ENCODE results near the gene TUBB2B. TPM values are rescaled to one million over a fixed set of nuclear protein-coding genes. Genes with fewer than 3 reads are reported as not detected.

Gene TUBB2B
- total and polyA plus RNA-seq, 10 donors: 0.39 to 2.2 (median 1.0) TPM; not detected in 1

GRCh38 chr6:3195420-3195694 lies 32.1 kb downstream of the TUBB2B start:
- Histone ChIP-seq H3K27ac (no peak overlapping the region), H3K4me1 (no peaks in the 10 kb centered on the region), H3K27me3 (replicated peaks in 1 of 7) (no peaks in the 10 kb centered on the region), H3K36me3 (no peaks in the 10 kb centered on the region), H3K9me3 (peaks cover 0 to 8% (median 0%) of the 10 kb centered on the region in 8 donors), H3K4me3 (no peak overlapping the region)
- WGBS, 5 donors: 68 to 80% (median 74%) methylated on average over 5 of the region's 5 CpGs
- no peak for TF ChIP-seq POLR2AphosphoS5 (IDR thresholded peaks at IDR 0.05)
- TF ChIP-seq, protein P1, sequence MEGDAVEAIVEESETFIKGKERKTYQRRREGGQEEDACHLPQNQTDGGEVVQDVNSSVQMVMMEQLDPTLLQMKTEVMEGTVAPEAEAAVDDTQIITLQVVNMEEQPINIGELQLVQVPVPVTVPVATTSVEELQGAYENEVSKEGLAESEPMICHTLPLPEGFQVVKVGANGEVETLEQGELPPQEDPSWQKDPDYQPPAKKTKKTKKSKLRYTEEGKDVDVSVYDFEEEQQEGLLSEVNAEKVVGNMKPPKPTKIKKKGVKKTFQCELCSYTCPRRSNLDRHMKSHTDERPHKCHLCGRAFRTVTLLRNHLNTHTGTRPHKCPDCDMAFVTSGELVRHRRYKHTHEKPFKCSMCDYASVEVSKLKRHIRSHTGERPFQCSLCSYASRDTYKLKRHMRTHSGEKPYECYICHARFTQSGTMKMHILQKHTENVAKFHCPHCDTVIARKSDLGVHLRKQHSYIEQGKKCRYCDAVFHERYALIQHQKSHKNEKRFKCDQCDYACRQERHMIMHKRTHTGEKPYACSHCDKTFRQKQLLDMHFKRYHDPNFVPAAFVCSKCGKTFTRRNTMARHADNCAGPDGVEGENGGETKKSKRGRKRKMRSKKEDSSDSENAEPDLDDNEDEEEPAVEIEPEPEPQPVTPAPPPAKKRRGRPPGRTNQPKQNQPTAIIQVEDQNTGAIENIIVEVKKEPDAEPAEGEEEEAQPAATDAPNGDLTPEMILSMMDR (IDR thresholded peaks at IDR 0.05 in 8 of 11, conservative IDR thresholded peaks at IDR 0.05 in 3 of 11): no peak
- no peak for TF ChIP-seq POLR2A (IDR thresholded peaks at IDR 0.05)
- DNase-seq: no peak
- intact Hi-C loops (cut with DNase I; ENCODE audit: low total_unique reads): no loop called here

DNA sequence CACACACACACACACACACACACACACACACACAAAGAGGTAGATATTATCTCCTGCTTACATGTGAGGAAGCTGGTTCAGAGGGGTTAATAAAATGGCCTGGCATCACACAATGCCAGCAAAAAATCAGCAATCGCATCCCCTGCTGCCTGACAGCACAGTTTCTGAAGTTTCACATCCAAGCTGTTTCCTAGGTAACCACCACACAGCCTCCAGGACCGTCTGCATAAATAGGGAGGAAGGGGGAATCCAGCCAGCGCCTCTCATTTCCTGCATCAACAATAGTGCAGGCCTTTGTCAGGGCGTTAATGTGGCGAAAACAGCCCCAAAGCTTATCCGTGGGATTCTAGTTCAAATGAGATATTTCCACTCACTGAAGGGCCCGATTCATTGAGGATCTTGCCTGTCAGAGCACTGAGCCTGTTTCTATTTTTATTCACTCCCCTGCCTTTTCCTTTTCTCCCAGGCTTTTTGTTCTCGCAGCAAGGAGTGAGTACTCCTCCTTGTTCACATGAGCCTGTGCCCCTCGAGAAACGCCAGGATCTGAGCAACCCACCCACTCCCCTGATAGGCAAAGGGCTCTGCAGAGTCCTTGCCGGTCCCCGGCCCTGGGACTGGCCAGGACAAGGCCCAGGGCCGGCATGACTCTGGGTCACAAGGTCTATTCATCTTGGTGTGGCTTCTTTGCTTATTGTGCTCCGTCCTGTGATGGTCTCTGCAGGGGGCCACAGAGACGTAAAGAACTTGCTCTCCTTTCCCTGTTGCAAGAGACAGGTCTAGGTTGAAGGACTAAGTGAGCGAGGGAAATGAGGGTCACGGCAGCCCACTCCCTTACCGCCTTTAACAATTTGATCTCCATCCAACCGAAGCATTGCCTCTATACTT lies 32.7 kb downstream of the TUBB2B start:
- intact Hi-C loops (cut with DNase I; ENCODE audit: low total_unique reads): no loop called here
- no peak overlapping the region for H3K27ac ChIP-seq
- no peak for DNase-seq

DNA sequence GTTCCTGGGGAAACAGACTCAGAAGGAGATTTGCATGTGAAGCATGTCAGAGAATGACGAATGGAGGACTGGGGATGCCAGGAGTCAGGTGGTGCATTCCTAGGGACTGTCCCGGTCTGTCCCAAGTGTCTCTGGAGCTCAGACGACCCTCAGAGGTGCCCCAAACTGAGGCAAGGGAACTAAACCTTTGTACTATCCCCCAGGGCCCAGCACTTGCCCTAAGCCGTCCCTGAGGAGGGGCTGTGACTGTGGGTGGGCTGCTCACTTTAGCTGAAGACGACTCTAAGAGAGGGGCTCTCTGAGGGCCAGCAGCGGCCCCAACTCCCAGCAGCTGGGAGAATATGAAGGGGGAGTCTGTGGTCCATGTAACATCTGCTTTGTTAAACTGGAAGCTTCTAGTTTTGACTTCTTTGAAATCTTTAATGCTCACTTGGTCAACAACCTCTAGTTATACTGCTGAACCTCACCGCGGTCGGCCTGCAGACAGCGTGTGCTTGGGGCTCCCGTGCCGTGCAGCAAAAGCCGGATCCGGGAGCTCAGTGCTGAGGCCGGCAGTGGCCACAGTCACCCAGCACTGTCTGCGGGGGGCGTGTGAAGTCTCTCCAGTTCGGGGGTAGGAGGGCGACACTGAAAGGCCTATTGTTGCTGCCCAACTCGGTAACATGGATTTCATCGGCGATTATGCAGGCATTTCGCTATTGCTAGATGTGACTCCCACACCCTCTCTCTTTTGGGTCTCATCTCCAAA lies 34.2 kb downstream of the TUBB2B start:
- intact Hi-C loops (cut with DNase I; ENCODE audit: low total_unique reads): no loop called here
- H3K4me3 ChIP-seq: no peak overlapping the region
- no peaks in the 10 kb centered on the region for H3K9me3 ChIP-seq
- H3K4me1 ChIP-seq: no peaks in the 10 kb centered on the region
- H3K27ac ChIP-seq: no peak overlapping the region
- WGBS, 5 donors: 79 to 92% (median 89%) methylated on average over 20 to 23 of the region's 23 CpGs
- TF ChIP-seq POLR2AphosphoS5 (IDR thresholded peaks at IDR 0.05): no peak
- no peak for TF ChIP-seq POLR2A (IDR thresholded peaks at IDR 0.05)
- TF ChIP-seq, protein P1 (IDR thresholded peaks at IDR 0.05 in 8 of 11, conservative IDR thresholded peaks at IDR 0.05 in 3 of 11): no peak
- no peaks in the 10 kb centered on the region for H3K36me3 ChIP-seq
- peaks cover 0 to 4% (median 0%) of the 10 kb centered on the region in 7 donors for H3K27me3 ChIP-seq (replicated peaks in 1 of 7)
- DNase-seq: no peak

More for the DNA sequence above, 32.7 kb downstream of the TUBB2B start:
- WGBS, 5 donors: 46 to 69% (median 65%) methylated on average over 17 to 19 of the region's 19 CpGs
- Histone ChIP-seq H3K9me3 (peaks cover 0 to 8% (median 0%) of the 10 kb centered on the region in 8 donors), H3K4me1 (no peaks in the 10 kb centered on the region), H3K27me3 (replicated peaks in 1 of 7) (no peaks in the 10 kb centered on the region), H3K36me3 (no peaks in the 10 kb centered on the region), H3K4me3 (no peak overlapping the region)
- TF ChIP-seq POLR2A (IDR thresholded peaks at IDR 0.05) (no peak), POLR2AphosphoS5 (IDR thresholded peaks at IDR 0.05) (no peak)
- TF ChIP-seq, protein P1 (IDR thresholded peaks at IDR 0.05 in 8 of 11, conservative IDR thresholded peaks at IDR 0.05 in 3 of 11): no peak

- Histone ChIP-seq H3K36me3 (no peaks in the 10 kb centered on the region), H3K9me3 (no peaks in the 10 kb centered on the region), H3K27me3 (replicated peaks in 1 of 7) (peaks cover 0 to 4% (median 0%) of the 10 kb centered on the region in 7 donors), H3K4me1 (no peaks in the 10 kb centered on the region), H3K27ac (no peak overlapping the region), H3K4me3 (no peak overlapping the region)
- 90 to 96% (median 92%) methylated on average over 5 of the region's 5 CpGs for WGBS, 5 donors
- intact Hi-C loops (cut with DNase I; ENCODE audit: low total_unique reads): no loop called here
- TF ChIP-seq POLR2A (IDR thresholded peaks at IDR 0.05) (no peak), POLR2AphosphoS5 (IDR thresholded peaks at IDR 0.05) (no peak)
- TF ChIP-seq, protein P1 (IDR thresholded peaks at IDR 0.05 in 8 of 11, conservative IDR thresholded peaks at IDR 0.05 in 3 of 11): no peak
- DNase-seq: no peak
Observed at GRCh38 chr6:3190779-3191178, 36.7 kb downstream of the TUBB2B start.

All from spleen (tissue), 11 donors.